Activated CD4-positive, CD25-positive, alpha-beta regulatory T cell treated with anti-CD3 and anti-CD28 coated beads, Interleukin-2, amount 50 U/mL, for 72 hours (primary cell): ENCODE measurements around the gene NAV2.
"Not testable (repeated sequence)": the region's sequence is repeated elsewhere in the genome, so short reads cannot be mapped to it uniquely, and the experiment has no call there.

Experiments
- DNase-seq: peaks from one replicate; pipeline ENCODE4 v3.0.0; 2021

NAV2 gene

DNA sequence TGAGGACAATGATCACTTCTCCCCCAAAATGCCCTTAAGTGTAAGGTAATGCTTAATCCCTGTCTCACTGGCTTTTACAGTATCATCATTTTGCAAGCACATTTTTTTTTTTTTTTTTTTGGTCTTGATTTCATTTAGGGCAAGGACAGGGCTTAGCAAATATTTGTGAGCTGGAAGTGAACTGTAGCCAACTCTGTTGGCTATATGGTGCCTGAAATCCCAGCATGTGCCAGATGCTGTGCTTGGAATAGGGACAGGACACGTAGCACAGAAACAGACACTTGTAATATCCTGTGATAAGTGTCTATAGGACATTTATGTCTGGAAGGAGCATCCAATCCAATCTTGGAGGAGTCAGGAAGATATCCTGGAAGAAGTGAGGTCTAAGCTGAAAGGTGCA lies 198.3 kb downstream of the NAV2 start:
- DNase-seq = no peak

DNA sequence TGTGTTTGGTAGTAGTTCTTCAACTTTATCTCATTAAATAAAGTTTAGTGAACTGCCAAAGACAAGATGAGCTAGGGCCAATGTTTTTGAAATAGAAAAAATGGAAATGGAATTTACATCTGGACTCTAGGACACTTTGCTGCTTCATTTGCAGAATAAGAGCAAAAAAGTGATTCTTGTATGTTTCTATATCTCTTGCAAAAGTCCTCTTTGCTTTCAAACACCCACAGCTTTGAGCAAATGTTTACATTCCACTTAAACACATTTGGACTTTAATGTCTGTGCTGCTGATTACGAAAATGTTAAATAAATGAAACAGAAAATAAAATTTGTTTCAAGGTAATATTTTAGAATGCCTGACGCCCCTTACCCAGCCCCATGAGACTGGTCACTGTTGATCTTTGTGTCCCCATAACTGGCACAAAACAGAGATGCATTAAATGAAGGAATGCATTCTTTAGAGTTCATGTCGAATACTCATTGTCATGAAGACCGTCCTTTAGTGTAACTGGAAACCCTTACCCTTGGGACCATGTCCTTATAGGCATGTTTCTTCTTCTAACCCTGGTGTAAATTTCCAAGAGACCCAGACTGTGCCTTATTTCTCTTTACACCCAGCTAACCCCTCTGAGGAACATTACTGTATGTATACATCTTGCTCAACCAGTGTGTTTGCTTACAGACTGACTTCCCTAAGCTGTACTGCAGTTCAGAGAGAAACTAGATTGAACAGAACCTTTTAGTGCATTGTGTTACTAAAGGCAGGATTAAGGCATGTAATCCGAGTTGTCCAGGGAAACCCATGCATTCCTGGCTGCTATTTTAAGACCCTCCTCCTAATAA lies 199.7 kb downstream of the NAV2 start:
- no peak for DNase-seq

DNA sequence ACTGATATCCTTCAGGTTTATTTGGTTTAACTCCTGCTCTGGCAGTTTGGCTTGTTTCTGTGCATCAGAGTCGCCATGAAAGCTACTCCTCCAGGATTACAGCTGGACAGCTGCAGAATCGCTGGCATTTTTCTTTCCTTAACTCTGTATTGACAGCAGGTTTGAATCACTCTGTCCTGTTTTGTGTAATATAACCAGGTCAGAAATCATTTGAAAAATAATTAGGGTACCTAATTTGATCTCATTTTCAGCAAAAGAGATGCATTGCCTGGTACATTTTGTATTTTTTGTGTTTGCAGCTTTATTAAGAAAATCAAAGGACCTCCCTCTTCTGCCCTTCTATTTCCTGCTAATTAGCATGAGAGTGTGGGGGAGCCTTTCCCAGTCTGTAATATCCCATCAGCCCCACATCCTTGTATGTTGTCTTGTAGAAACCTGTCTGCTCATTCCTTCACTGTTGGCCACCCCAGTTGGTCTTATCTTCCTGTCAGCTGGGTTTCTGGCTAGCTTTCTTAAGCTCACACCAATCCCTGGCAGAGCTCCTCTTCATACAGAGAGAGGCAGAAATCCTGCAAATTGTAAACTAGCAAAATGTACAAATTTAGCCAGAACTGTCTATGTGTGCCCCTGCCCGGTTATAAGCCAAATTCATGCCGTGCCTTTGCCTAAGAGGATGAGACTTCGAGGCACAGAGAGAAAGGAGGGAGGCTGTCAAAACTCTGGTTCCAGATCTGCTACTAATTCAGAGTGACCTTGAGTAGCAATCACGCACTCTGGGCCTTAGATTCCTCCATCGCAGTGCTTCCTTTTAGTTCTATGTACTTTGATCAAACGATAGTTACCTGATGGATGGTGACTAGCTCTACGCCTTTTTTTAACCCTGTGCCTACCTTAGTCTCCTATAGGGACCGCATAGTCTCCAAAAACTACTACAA lies 200.6 kb downstream of the NAV2 start:
- DNase-seq = no peak

DNA sequence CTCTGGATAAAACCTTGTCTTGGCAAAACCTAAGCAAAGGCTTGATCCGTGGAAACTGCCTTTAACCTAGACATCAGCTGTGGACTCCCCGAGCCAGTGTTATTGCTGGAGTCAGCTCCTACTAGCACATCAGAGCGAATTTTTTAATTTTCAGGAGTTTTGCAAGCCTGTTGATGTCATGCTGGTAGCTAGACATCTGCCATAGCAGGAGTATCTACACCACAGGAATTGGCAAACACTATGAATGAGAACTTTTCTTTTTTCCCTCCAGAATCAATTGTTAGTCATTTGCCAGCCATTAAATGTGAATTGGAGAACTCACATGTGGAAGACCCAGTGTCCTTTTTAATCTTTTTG lies 201.2 kb downstream of the NAV2 start:
- DNase-seq = no peak

DNA sequence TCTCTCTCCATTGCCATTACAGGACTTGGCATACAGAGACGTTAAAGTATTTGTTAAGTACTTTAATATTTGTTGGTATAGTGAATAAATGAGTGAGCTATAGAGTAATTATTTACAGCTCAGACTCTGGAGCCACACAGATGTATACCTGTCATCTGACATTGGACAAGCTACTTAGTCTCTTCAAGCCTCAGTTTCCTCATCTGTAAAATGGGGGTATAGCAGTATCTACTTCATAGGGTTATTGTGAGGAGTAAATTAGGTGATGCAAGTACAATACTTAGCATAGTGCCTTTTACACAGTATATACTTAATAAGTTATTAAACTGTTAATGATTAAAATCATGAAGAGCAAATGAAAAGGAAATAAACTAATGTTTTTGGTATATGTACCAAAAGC lies 203.2 kb downstream of the NAV2 start:
- no peak for DNase-seq

DNA sequence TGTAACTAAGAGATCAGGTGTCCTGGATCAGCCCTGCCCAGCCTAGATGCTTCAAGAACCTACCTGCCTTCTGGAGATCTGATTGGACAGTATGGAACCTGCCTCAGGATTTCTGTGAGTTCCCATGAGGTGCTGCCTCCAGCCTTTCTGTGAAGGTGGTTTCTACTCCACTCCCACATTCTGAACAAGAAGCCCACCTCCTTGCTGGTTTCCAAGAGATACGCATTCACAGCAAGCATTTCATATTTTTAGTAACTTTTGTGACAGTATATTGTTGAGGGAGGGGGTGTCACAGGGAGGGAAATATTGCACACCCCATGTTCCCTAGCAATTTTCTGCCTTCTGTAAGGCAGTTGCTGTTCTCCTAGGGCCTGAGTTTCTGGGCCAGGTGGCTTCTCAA lies 204.4 kb downstream of the NAV2 start:
- DNase-seq = no peak

DNA sequence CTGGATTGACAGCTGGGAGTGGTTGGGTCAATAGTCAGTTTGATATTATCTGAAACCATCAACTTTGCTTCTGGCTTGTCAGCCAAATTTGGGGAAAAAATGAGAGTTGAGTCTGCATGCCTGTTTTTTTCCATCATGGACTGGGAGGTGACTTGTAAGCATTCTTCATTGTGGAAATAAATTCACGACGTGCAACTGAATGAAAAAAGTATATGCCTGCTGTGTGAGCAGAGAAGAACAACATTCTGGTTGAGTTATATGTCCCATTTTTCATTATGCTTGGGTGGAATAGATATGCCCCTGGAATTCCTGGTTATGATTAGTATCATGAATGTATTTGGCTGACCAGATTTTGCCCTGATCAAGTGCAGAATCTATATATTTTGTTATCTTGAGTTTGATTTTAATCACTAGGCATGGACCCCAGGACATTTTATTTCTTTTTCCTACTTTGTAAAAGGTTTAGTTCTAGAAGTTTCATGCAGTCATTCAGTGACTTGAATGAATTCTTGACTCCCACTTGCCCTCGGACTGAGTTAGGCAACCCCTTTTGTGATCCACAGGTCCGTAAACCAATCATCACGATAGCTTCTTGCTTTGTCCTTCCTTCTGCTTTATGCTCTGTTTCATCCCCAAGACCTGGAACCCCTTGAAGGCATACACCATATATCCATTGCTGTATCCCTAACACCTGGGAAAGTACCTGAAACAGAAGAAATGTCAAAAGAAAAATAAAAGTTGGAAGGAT lies 205.8 kb downstream of the NAV2 start:
- DNase-seq = no peak

DNA sequence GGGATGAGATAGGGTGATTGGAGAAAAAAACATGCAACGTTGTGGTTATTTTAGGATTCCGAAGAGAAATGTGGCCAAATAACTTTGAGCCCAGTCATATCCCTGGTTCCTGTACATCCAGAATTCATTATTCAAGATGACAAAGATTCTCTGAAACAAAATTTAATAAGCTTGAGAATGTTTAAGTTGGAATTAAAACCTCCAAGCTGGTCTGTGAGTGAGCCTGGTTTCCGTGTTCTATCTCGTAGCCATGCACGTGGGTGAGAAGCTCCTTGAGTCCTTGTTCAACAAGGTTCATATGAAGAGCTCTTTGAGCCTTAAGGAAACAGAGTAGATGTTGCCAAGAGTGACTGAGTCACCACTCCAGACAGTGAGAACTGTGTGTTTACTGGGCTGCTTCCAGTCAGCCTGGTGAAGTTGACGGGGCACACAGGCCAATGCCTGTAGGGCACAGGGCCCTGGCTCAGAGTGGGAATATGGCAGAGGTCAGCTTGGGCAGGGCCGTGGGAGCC lies 206.5 kb downstream of the NAV2 start:
- no peak for DNase-seq

DNA sequence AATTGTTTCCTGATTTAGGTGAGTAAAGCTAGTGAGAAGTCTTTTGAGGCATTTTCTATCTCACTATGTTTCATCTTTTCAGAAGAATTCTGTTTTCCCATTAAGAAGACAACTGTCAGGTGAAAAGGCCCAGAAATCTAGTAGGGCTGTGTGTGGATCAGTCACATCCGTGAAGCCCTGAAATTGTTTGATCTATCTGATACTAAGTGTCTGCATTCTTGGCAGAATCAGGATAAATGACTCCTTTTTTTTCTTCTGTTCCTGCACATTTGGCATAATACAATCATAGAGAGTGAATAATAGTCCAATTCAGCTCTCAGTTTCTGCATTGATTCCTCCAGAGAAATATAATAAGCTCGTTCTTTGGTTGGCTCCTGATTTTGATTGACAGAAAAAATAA lies 208.3 kb downstream of the NAV2 start:
- DNase-seq = no peak

DNA sequence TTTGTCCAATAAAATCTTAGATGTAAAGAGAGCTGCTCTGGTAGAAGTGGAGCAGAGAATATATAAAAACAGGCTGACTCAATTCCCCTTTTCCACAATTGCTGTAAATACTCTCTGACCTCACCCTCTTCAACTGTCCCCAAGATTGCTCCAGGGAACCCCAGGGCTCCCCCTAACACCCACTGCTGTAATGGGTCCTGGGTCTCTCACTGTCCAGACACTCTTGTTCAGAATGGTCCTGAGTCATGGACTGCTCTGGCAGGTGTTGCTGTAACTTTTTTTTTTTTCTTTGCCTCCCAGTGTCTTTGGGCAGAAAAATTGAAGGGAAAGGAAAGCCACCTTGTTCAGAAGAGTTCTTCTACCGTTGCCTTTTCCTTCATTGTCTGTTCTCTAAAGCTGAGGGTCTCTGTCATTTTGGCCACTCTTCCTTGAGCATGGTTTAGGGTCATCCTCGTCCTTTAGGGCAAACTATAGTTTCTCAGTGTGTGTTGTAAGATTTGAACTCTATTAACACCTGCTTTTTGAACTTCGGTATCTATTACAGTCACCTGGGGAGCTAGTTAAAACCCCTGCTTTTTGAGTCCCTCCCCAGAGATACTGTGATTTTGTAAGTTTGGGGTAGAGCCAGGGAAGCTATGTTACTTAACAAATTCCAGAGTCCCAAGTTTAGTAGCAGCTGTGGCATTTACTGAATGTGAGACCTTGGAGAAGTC lies 209.5 kb downstream of the NAV2 start:
- no peak for DNase-seq

DNA sequence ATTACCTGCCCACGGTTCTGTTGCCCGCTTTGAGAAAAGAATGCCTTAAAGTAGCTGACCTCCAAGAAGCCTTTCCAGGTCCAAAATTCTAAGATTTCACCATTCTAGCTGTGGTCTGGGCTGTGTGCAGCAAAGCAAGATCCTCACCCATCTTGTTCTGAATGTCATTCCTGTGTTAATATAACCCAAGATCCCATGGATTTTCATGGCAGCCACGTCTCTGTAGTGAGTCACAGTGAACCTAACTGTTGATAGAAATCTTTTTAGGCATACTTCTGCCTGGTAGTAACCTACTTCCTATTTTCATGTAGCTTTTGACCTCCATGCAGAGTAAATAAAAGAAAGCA lies 210.0 kb downstream of the NAV2 start:
- no peak for DNase-seq

DNA sequence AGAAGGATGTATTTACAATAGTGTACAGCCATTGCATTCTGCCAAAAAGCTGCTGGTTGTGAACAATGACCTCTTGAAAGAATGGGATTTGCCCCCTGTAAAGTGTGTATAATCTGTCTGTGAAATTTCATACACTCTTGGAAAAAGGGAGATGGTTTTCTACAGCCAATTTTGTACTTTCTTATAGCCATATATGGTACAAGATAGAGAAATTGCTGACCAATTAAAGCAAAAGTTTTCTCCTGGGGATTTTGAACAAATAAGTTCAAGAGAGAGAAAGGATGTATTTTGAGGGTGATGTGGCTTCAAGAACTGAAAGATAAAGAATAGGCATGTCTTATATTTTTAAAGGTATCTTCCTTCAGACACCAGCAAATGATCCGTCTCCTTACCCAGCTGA lies 211.0 kb downstream of the NAV2 start:
- DNase-seq = no peak

DNA sequence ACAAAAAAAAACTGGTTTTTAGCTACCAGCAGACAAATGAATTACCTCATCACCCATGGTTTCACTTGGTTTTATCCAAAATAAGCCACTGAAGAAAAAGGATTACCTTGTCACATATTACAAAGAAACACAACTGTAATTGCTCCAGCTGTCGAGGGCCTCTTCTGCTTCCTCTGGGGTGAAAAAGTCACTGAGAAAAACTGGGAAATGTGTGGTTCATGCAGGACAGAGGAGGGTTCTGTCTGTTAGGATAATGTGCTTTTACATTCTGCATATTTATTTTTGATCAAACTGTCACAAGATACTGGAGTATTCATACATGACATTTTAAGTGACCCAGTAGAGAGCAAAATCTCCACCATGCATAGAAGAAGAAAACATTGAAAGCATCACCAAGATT lies 211.7 kb downstream of the NAV2 start:
- DNase-seq = no peak

DNA sequence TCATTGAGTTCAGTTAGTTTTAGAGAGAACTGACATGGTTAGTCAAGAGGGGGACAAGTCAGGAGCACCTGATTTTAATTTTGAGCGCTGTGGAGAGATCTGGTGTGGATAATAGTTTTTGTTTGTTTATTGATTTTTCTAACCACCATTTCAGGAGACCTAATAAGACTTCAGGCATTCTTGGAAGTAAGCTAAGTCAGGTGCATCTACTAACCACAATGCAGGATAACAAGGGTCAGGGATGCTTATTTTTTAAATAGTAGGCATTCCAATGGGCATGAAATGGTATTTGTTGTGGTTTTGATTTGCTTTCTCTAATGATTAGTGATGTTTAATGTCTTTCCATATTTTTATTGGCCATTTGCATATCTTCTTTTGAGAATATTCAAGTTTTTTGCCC lies 212.1 kb downstream of the NAV2 start:
- DNase-seq = no peak

DNA sequence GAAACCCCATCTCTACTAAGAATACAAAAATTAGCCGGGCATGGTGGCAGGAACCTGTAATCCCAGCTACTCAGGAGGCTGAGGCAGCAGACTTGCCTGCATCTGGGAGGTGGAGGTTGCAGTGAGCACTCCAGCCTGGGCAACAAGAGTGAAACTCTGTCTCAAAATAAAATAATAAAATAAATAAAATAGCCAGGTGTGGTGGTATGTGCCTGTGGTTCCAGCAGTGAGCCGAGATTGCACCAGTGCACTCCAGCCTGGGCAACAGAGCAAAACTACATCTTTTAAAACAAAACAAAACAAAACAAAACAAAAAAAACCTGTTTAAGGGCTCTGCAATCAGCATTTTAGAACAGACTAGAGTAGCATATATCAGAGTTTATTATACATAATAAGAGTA lies 214.8 kb downstream of the NAV2 start:
- DNase-seq = not testable (repeated sequence)

DNA sequence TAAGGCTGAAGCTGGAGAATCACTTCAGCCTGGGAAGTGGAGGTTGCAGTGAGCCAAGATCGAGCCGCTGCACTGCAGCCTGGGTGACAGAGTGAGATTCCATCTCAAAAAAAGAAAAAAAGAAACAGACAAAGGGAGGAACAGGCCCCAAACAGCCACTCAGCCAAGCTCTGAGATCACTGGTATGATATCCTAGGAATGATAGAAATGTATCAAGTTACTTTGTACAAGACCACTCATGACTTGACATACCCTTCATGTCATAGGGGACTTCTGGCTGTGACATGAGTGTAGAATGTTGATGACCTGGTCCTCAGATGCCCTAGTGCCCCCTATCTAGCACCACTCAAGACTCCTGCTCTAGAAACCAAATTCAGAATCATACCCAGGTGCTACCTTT lies 216.5 kb downstream of the NAV2 start:
- DNase-seq = no peak

DNA sequence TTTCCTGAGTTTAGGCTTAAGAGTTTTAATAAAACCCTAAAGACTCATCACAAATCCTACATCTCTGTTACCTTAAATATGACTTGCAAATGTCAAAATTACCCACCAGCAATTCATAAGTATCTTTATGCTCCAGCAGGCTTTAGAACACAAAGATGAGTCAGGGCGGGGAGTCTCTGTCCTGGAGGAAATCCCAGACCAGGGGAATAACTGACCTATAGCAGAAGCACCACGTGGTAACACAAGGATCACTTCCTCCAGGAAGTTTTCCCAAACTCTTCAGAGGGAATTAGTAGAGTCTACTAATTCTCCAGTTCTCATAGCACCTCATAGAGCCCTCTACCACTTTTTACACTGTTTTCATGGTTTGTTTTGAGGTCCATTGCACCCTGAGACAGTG lies 217.0 kb downstream of the NAV2 start:
- DNase-seq = no peak

DNA sequence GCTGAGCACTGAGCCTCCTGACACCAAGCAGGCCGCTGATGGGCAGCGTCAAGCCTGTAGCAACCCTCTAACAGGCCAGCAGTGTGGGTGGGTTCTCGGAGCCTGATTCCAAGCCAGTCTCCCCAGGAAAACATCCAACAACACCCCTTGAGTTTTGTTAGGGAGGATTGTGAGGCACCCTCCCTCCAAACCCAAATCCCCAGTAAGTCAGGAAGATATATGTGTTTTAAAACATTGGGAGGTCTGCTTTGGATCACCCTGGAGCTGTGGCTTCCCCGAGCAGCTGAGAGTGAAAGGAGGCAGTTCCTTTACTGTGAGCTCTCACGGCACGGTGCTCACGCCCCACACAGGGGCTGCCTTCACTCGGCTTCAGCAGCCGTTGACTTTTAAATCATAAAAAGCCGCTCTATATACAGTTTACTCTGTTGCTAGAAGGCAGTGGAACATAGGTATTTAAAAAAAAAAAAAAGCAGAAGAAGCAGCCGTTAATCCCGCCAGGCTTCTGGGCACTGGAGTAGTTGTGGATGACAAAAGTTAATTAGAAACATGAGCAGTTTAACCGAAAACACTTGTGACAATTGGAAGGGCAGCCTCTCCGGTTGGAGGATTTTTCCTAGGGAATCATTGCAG lies 218.6 kb downstream of the NAV2 start:
- no peak for DNase-seq

DNA sequence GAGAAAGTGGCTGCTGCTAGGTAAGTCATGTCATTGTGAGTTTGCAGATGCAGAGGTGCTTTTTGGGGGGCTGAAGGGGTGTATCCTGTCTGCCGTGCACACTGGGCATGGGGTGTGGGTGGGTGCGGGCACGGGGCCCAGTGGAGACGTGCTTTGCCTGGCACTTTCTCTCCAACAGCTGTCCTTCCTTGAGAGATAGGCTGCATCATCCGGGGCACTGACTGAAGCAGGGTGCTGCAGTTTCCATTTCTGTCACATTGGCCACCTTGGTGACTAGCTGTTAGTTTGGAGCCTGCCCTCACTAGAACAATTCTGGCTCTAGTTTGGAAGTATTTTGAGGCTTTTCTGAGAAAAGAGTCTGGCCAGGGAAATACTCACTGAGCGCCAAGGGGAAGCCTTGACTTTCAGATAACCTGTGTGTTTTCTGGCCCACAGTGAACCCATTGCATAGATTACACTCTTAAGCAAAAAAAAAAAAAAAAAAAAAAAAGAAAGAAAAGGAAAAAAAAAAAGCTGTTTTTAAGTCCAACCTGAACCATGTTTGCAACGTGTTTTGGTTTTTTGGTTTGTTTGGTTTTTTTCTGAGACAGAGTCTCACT lies 219.2 kb downstream of the NAV2 start:
- no peak for DNase-seq

DNA sequence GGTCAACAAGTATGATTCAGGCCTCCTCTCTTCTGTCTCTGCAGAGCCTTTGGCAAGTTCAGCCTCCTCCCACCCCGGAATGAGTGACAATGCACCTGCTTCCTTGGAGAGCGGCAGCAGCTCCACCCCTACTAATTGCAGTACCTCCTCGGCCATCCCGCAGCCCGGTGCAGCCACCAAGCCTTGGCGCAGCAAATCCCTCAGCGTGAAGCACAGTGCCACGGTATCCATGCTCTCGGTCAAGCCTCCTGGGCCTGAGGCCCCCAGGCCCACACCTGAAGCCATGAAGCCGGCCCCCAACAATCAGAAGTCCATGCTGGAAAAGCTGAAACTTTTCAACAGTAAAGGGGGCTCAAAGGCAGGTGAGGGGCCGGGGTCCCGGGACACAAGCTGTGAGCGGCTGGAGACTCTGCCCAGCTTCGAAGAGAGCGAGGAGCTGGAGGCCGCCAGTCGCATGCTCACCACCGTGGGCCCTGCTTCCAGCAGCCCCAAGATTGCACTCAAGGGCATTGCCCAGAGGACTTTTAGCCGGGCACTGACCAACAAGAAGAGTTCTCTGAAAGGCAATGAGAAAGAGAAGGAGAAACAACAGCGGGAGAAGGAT lies 220.6 kb downstream of the NAV2 start:
- DNase-seq = no peak

DNA sequence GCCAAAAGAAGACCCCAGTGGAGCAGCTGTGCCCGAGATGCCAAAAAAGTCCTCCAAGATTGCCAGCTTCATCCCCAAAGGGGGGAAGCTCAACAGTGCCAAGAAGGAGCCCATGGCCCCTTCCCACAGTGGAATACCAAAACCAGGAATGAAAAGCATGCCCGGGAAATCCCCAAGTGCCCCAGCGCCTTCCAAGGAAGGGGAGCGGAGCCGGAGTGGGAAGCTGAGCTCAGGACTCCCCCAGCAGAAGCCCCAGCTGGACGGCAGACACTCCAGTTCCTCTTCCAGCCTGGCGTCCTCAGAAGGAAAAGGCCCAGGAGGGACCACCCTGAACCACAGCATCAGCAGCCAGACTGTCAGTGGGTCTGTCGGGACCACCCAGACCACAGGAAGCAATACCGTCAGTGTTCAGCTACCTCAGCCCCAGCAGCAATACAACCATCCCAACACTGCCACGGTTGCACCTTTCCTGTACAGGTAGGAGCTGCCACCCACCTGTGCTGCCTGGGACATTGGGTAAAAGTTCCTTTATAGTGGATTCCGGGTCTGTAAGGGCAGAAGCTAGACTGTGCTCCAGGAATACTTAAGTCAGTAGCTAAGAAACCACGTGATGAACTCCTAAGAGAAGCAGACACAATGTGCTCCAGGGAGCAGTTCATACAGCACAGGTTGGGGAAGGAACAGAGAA lies 221.3 kb downstream of the NAV2 start:
- DNase-seq = no peak
